NCI-H2029 treated with DMSO at 0.1 percent for 48 hours (cell line): ENCODE data around the gene SS18L1.
"Not testable (repeated sequence)": the region's sequence is repeated elsewhere in the genome, so short reads cannot be mapped to it uniquely, and the experiment has no call there.

Experiments
- DNase-seq: peaks from one replicate; lab custom pipeline; 2025; lab: John Stamatoyannopoulos, UW

Gene SS18L1

GRCh38 chr20:62137092-62137384, 6.5 kb upstream of the SS18L1 start:
- DNase-seq: no peak

- DNase-seq: no peak
These were observed 5.9 kb upstream of the SS18L1 start for GRCh38 chr20:62137478-62138203.

DNA sequence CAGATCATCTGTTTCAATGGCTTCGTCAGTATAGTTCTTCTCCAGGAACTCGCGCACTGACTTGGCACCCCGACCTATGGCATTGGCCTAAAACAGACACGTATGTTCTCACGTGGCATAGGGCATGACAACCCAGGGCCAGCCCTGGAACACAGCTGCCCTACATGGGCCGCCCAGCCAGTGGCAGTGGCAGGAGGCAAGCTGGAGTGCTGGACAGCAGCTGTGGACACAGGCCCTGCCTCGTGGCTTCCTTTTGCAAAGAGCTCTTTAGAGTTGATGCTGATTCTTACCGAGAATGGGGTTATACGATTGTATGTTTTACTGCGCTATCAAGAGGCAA, 5.4 kb upstream of the SS18L1 start:
- DNase-seq: no peak

GRCh38 chr20:62138912-62139311, 4.7 kb upstream of the SS18L1 start:
- no peak for DNase-seq

- no peak for DNase-seq
These were observed 3.9 kb upstream of the SS18L1 start for GRCh38 chr20:62139636-62140035.

DNA sequence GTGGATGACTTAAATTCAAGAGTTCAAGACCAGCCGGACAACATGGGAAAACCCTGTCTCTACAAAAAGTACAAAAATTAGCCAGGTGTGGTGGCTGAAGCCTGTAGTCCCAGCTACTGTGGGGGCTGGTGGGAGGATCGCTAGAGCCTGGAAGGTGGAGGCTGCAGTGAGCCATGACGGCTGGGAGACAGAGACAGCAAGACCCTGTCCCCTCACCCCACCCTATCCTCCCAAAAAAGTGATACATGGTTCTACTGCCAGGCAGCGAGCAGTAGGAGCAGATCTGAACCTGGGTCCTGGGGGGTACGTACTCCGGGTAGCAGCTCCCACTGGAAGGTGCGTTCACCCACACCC, 2.5 kb upstream of the SS18L1 start:
- DNase-seq: no peak

GRCh38 chr20:62141397-62142251, 1.9 kb upstream of the SS18L1 start:
- no peak for DNase-seq

DNA sequence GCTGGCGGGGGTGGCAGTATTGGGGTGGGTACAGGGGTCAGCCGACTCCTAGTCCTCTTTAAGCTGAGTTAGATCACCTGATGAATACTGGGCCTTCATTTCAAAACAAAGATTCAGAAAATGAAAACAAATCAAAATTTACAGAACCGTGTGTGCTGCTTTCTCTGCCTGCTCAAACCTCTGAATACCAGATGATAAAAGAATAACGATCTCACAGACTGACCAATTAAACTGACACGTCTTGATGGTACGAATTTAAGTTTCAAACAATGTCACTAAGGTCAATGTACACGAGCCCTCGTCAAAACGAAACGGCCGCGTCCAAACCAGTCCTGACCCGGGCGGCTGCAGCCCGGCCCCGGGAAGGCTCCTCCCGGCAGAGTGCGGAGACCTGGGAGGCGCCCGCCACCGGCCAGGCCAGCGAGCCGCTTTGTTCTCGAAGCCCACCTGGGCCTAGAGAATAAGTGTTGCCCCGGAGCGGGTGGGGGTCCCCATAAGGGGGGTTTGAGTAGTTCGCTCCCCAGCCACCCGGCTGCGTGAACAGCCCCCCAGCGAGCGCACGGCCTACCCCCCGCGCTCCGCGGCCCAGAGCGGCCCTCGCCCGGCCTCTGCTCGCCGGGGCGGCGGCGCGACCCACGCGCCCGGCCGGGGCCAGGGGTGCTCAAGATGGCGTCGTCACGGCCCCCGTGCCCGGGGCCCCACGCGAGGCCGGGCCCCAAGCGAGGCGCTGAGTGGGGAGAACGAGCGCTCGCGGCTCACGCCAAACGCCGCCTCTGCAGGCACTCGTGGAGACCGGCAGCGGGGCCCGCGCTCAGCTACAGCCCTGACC, 1.1 kb upstream of the SS18L1 start:
- DNase-seq: no peak

DNA sequence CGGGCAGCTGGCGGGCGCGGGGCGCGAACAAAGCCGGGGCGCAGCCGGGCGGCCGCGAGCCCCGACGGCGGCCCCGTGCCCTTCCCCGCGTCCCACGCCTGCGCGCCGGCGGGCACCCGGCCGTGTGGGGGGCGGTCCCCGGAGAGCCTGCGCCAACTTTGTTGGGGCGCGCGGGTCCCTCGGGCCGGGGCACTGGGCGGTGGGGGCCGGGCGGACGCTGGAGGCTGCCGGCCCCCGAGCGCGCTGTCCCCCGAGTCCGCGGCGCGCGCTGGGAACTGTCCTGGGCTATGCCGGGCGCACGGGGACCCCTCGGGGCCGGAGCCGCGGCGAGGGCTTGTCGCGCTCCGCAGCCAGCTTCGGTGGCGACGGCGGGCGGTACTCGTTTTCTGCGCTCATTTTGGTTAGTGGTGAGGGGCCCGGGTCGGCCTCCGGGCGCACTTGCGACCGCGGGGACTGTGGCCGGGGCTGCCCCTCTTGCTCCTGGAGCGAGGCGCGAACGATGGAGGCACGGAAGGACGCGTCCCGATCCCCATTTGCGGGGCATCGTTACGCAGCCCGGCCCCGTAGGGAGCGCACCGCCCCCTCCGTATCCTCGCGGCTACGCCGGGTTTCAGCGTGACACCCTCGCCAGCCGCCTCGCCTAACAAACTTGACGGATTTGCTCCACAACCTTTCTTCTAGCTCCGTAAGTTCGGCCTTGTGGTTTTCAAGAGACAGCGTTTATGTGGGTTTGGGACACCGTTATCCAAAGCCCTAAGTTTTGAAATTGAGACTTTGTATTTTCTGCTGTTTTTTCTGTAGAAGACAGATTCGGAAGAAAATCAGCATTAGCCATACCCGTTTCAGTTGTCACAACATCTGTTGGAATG, 622 bp downstream of the SS18L1 start:
- no peak for DNase-seq

- no peak for DNase-seq
These were observed 2.1 kb downstream of the SS18L1 start for GRCh38 chr20:62145688-62146018.

- no peak for DNase-seq
These were observed 2.6 kb downstream of the SS18L1 start for GRCh38 chr20:62146019-62146755.

GRCh38 chr20:62147125-62147524, 3.6 kb downstream of the SS18L1 start:
- no peak for DNase-seq

GRCh38 chr20:62147528-62147927, 4.0 kb downstream of the SS18L1 start:
- DNase-seq: no peak

DNA sequence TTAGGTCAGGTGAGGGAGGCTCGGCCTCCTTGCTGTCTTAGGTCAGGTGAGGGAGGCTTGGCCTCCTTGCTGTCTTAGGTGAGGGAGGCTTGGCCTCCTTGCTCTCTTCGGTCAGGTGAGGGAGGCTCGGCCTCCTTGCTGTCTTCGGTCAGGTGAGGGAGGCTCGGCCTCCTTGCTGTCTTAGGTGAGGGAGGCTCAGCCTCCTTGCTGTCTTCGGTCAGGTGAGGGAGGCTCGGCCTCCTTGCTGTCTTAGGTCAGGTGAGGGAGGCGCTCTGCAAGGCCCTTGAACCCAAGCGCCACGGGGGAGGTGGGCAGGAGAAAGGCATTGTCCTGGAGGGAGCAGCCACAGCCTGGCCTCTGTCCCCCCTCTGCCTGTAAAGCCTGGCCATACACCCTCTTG, 4.8 kb downstream of the SS18L1 start:
- not testable (repeated sequence) for DNase-seq

- no peak for DNase-seq
These were observed 5.3 kb downstream of the SS18L1 start for GRCh38 chr20:62148908-62149314.

DNA sequence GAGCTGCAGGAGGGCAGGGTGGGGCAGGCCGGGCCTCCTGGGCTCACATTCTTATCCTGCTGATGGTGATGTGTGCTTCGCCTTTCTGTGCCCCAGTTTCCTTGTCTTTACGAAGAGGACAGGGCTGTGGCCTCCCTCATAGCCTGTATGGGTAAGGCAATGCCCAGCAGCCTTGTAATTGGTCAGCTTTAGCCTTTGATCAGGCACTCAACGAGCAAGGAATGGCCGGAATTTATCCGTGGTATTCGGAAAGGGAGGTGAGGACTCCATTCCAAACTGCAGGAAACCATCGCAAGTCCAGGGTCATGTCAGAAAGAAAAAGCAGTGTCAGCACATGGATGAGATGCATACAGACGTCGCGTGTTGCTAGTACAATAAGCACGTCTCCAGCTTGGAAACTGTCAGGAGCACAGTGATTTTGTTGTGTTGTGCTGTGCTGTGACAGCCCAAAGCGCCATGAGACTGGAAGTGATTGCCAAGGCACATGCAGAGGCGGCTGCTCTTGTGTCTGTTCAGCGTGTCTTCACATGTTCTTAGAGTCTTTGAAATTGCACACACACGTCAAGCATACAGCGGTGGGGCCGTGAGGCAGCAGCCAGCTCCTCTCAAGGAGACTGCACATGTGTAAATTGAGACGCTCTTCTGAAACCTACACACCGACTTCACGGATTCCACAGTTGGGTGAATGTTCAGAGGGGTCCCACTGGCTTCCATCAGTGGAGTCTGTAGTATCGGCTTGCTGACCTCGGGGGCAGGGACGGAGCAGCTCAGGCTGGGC, 6.2 kb downstream of the SS18L1 start:
- no peak for DNase-seq

GRCh38 chr20:62150310-62150575, 6.7 kb downstream of the SS18L1 start:
- DNase-seq: no peak

DNA sequence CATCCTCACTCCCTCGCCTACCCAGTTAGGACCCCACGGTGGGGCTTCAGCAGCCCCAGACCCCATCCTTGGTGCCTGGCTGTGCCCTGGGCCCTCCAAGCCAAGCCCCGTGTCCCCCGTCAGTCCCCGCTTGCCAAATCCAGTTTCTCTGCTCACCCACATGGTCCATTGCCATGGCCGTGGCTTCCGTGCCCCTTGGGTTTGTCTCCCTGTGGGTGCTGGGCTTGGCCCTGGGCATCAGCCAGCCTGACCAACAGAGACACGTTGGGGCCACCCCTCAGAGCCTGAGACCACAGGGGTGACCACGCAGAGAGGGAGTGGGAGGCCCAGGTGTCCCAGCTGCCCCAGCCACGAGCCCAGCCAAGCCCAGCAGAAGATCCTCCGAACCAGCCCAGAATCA, 7.7 kb downstream of the SS18L1 start:
- no peak for DNase-seq

DNA sequence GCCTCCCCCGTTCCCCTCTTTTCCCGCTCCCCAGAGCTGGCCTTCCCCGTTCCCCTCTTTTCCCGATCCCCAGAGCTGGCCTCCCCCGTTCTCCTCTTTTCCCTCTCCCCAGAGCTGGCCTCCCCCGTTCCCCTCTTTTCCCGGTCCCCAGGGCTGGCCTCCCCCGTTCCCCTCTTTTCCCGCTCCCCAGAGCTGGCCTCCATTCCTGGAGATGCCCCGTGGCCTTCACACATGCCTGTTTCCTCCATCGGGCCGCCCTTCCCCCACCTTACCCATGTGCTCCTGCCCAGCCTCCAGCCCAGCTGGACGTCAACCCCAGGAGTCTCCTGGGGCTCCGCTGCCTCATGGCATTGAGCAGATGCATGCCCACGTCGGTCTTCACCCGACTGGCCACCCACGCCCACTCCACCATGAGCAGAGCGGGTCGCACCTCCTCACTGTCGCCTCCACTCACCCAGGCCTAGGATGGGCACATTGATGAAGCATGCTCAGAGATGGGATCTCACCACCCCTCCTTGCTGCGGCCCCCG, 8.3 kb downstream of the SS18L1 start:
- DNase-seq: no peak

- DNase-seq: no peak
These were observed 12.1 kb downstream of the SS18L1 start for GRCh38 chr20:62155428-62156253.
